HepG2 (cell line): Measurements from ENCODE around the gene GTF2F1. TPM values are rescaled to one million over a fixed set of nuclear protein-coding genes. Genes with fewer than 3 reads are reported as not detected.

Experiments
- ELF3 ChIP-seq: IDR thresholded peaks from 2 replicates; pipeline ENCODE4 v1.6.1; 2016; ENCODE audit warnings: missing genetic modification reagents, missing compliant biosample characterization
- ISL2 ChIP-seq: sonication (generic); formaldehyde crosslinking; IDR thresholded peaks from 2 replicates; pipeline ENCODE4 v1.5.0; 2020; ENCODE audit warnings: missing genetic modification reagents
- KAT8 ChIP-seq: IDR thresholded peaks from 2 replicates; pipeline ENCODE4 v1.6.1; 2016; ENCODE audit warnings: missing genetic modification reagents, missing compliant biosample characterization
- KLF11 ChIP-seq: IDR thresholded peaks from 2 replicates; pipeline ENCODE4 v1.6.1; 2016; ENCODE audit warnings: missing compliant biosample characterization
- KLF9 ChIP-seq: IDR thresholded peaks from 2 replicates; pipeline ENCODE4 v1.6.1; 2016; ENCODE audit warnings: low read depth
- PHF21A ChIP-seq: sonication (generic); formaldehyde crosslinking; IDR thresholded peaks from 2 replicates; pipeline ENCODE4 v1.5.0; 2020; ENCODE audit warnings: mild to moderate bottlenecking, missing genetic modification reagents
- SP4 ChIP-seq: sonication (generic); formaldehyde crosslinking; IDR thresholded peaks from 2 replicates; pipeline ENCODE4 v1.8.1; 2023; ENCODE audit warnings: mild to moderate bottlenecking, missing genetic modification reagents
- TGIF2 ChIP-seq: IDR thresholded peaks from 2 replicates; pipeline ENCODE4 v1.6.1; 2016; ENCODE audit warnings: control low read depth, missing compliant biosample characterization
- TMF1 ChIP-seq: sonication (generic); formaldehyde crosslinking; IDR thresholded peaks from 2 replicates; pipeline ENCODE4 v1.8.1; 2022; ENCODE audit warnings: low read depth, missing genetic modification reagents
- ZSCAN31 ChIP-seq: sonication (generic); formaldehyde crosslinking; IDR thresholded peaks from 2 replicates; pipeline ENCODE4 v1.5.0; 2020; ENCODE audit warnings: low read depth, mild to moderate bottlenecking, missing genetic modification reagents
- ZZZ3 ChIP-seq: sonication (generic); formaldehyde crosslinking; IDR thresholded peaks from 2 replicates; pipeline ENCODE4 v1.4.0; 2020; ENCODE audit warnings: missing genetic modification reagents, mild to moderate bottlenecking, borderline replicate concordance
- polyA plus RNA-seq, 8 experiments: library from polyadenylated mRNA; depleted of rRNA in 3 of 8; stranded (reverse) in 7 of 8; unstranded in 1 of 8; fragments of >200 nt; fragmentation: Illumina TruSeq in 4 of 8; extraction: Trizol in 4 of 8; gene quantifications; 2 replicates each; pipeline versions ENCODE4 v1.2.1 to v1.2.3, GENCODE V29; 2011 to 2016; ENCODE audit warnings: low read depth in 4 of 8, missing spikeins in 1 of 8, mixed read lengths in 1 of 8; ENCODE audit not compliant: insufficient read depth in 1 of 8
- total RNA-seq, 5 experiments: library from RNA; depleted of rRNA; stranded (reverse); fragments of >200 nt; fragmentation: Illumina TruSeq; extraction: Trizol; gene quantifications; 2 replicates each; pipeline ENCODE4 v1.2.3, GENCODE V29; 2016; ENCODE audit warnings: low read depth in 1 of 5
- TF ChIP-seq, protein P1 (sequence below): IDR thresholded peaks from 2 replicates; pipeline ENCODE4 v1.6.1; 2016; ENCODE audit warnings: low read depth
- TF ChIP-seq, protein P2 (sequence below): sonication (generic); formaldehyde crosslinking; IDR thresholded peaks from 2 replicates; pipeline ENCODE4 v1.5.1; 2020; ENCODE audit warnings: missing genetic modification reagents, mild to moderate bottlenecking, borderline replicate concordance
- TF ChIP-seq, protein P3 (sequence below): sonication (generic); formaldehyde crosslinking; conservative IDR thresholded peaks from 2 replicates; pipeline ENCODE4 v1.8.0; 2022; ENCODE audit warnings: mild to moderate bottlenecking, moderate library complexity, missing genetic modification reagents
- TF ChIP-seq, protein P4 (sequence below): sonication (generic); formaldehyde crosslinking; IDR thresholded peaks from 2 replicates; pipeline ENCODE4 v1.5.1; 2020; ENCODE audit warnings: missing genetic modification reagents, mild to moderate bottlenecking, borderline replicate concordance
- TF ChIP-seq, protein P5 (sequence below): IDR thresholded peaks from 2 replicates; pipeline ENCODE4 v1.6.1; 2018; ENCODE audit warnings: missing genetic modification reagents, mild to moderate bottlenecking, missing compliant biosample characterization
- TF ChIP-seq, protein P6 (sequence below): sonication (generic); formaldehyde crosslinking; conservative IDR thresholded peaks from 2 replicates; pipeline ENCODE4 v1.8.0; 2022; ENCODE audit warnings: low read depth, missing genetic modification reagents

GTF2F1 gene
- total and polyA plus RNA-seq, 2 of the 13 experiments (the other 11 are each of a cell fraction or from before 2014, with no cell fraction given) = 27.8 to 34.1 TPM

DNA sequence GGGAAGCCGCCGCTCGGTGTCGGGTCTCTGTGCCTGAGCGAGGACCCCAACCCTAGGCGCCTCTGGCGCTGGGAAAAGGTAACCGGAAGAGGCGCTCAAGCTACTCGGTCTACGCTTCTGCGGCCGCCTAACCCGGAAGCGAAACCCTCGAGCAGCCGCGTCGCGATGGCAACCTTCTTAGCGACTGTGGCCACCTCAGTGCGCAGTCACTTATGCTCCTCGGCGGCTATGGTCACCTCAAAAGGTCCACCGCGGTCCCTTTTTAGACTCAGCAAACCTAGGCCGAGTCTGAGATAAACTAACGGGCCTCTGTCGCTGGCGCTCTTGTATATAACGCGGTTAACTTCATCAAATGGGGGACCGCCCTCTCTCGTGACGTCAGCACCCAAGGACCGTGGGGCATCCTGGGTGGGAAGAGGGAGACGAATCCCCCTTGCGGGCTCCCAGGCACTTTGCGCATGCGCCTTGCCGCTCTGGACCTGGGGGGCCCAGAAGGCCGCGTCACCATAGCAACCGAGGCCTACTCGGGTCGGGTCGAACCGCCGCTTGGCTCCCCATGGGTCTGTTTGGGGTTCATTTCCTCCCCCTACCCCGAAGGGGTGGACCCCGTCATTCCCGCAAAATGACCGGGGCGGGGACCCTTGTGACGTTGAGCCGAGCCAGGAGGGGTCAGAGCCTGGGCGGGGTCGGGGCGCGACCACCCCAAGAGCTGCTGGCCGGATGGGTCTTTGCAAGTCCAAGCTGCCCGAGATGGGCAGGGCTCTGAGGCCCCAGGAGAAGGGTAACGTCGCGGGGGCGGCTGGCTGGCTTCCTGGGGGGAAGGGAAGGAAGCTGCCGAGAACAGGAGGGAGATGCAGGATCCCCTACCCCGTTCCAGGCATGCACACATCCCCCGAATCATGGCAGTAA is at the start of gene GTF2F1 (continued):
- no peak; the same call in 1 of the 2 replicates for TF ChIP-seq KLF9 (CRISPR knock-in tag)
- TF ChIP-seq, protein P1, sequence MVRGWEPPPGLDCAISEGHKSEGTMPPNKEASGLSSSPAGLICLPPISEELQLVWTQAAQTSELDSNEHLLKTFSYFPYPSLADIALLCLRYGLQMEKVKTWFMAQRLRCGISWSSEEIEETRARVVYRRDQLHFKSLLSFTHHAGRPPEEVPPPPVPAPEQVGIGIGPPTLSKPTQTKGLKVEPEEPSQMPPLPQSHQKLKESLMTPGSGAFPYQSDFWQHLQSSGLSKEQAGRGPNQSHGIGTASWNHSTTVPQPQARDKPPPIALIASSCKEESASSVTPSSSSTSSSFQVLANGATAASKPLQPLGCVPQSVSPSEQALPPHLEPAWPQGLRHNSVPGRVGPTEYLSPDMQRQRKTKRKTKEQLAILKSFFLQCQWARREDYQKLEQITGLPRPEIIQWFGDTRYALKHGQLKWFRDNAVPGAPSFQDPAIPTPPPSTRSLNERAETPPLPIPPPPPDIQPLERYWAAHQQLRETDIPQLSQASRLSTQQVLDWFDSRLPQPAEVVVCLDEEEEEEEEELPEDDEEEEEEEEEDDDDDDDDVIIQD (CRISPR knock-in tag) = no peak; the same call in 1 of the 2 replicates
- 0 out of 2 replicates have a peak, but pooled peaks have one; percentile 19 for TF ChIP-seq PHF21A (CRISPR knock-in tag)
- TF ChIP-seq ZSCAN31 (CRISPR knock-in tag) = 0 out of 2 replicates have a peak, but pooled peaks have one; percentile 53
- 0 out of 2 replicates have a peak, but pooled peaks have one; percentile 15 for TF ChIP-seq TGIF2 (CRISPR knock-in tag)
- TF ChIP-seq TMF1 (CRISPR knock-in tag) = 0 out of 2 replicates have a peak, but pooled peaks have one; percentile 10
- TF ChIP-seq, protein P2, sequence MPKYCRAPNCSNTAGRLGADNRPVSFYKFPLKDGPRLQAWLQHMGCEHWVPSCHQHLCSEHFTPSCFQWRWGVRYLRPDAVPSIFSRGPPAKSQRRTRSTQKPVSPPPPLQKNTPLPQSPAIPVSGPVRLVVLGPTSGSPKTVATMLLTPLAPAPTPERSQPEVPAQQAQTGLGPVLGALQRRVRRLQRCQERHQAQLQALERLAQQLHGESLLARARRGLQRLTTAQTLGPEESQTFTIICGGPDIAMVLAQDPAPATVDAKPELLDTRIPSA = 0 out of 2 replicates have a peak, but pooled peaks have one; percentile 21
- TF ChIP-seq ELF3 (CRISPR knock-in tag) = 0 out of 2 replicates have a peak, but pooled peaks have one; percentile 31
- TF ChIP-seq ZZZ3 (CRISPR knock-in tag) = no peak
- TF ChIP-seq, protein P3, sequence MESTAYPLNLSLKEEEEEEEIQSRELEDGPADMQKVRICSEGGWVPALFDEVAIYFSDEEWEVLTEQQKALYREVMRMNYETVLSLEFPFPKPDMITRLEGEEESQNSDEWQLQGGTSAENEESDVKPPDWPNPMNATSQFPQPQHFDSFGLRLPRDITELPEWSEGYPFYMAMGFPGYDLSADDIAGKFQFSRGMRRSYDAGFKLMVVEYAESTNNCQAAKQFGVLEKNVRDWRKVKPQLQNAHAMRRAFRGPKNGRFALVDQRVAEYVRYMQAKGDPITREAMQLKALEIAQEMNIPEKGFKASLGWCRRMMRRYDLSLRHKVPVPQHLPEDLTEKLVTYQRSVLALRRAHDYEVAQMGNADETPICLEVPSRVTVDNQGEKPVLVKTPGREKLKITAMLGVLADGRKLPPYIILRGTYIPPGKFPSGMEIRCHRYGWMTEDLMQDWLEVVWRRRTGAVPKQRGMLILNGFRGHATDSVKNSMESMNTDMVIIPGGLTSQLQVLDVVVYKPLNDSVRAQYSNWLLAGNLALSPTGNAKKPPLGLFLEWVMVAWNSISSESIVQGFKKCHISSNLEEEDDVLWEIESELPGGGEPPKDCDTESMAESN (CRISPR knock-in tag) = peak; percentile 58
- TF ChIP-seq, protein P4, sequence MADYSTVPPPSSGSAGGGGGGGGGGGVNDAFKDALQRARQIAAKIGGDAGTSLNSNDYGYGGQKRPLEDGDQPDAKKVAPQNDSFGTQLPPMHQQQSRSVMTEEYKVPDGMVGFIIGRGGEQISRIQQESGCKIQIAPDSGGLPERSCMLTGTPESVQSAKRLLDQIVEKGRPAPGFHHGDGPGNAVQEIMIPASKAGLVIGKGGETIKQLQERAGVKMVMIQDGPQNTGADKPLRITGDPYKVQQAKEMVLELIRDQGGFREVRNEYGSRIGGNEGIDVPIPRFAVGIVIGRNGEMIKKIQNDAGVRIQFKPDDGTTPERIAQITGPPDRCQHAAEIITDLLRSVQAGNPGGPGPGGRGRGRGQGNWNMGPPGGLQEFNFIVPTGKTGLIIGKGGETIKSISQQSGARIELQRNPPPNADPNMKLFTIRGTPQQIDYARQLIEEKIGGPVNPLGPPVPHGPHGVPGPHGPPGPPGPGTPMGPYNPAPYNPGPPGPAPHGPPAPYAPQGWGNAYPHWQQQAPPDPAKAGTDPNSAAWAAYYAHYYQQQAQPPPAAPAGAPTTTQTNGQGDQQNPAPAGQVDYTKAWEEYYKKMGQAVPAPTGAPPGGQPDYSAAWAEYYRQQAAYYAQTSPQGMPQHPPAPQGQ = no peak
- TF ChIP-seq KLF11 = no peak
- TF ChIP-seq KAT8 (CRISPR knock-in tag) = peak; percentile 93
- peak; percentile 28 for TF ChIP-seq SP4 (CRISPR knock-in tag)
- TF ChIP-seq, protein P5, sequence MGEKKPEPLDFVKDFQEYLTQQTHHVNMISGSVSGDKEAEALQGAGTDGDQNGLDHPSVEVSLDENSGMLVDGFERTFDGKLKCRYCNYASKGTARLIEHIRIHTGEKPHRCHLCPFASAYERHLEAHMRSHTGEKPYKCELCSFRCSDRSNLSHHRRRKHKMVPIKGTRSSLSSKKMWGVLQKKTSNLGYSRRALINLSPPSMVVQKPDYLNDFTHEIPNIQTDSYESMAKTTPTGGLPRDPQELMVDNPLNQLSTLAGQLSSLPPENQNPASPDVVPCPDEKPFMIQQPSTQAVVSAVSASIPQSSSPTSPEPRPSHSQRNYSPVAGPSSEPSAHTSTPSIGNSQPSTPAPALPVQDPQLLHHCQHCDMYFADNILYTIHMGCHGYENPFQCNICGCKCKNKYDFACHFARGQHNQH = peak; percentile 16; the same call in 1 of the 2 replicates
- TF ChIP-seq ISL2 = peak; percentile 42; the same call in 1 of the 2 replicates
- TF ChIP-seq, protein P6, sequence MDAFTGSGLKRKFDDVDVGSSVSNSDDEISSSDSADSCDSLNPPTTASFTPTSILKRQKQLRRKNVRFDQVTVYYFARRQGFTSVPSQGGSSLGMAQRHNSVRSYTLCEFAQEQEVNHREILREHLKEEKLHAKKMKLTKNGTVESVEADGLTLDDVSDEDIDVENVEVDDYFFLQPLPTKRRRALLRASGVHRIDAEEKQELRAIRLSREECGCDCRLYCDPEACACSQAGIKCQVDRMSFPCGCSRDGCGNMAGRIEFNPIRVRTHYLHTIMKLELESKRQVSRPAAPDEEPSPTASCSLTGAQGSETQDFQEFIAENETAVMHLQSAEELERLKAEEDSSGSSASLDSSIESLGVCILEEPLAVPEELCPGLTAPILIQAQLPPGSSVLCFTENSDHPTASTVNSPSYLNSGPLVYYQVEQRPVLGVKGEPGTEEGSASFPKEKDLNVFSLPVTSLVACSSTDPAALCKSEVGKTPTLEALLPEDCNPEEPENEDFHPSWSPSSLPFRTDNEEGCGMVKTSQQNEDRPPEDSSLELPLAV = no peak
